ENCODE data around the gene PITPNC1. TPM values are rescaled to one million over a fixed set of nuclear protein-coding genes. Genes with fewer than 3 reads are reported as not detected.

The PITPNC1 gene
- total RNA-seq, 1 experiment from 2014 or later, result 35.5 TPM

DNA sequence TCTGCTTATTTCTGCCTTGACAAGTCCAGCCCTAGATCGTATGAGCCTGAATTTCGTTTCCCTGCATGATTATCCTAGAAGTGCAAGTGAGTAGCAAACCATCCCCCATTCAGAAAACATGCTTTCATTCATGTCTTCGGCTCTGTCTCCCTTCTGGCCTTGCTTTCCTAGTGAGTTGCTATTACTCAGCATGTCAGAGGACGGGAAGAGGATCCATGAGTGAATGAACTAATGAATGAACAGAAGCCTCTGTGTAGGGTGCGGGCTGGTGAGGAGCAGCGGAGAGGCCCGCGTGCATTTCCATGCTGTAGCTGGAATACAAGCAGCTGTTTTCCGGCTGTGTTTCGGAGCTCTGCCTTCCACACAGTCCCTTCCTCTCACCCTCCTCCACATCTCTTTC, 184.9 kb downstream of the PITPNC1 start:
- Histone ChIP-seq H3K9me3 (ENCODE audit: low read depth, low read length, poor library complexity, severe bottlenecking) (no peaks in the 10 kb centered on the region), H3K27me3 (replicated peaks; ENCODE audit: insufficient read depth, low read depth, low read length, poor library complexity) (no peaks in the 10 kb centered on the region), H3K27ac (ENCODE audit: low read depth, low read length, poor library complexity, severe bottlenecking) (no peak overlapping the region), H3K36me3 (ENCODE audit: insufficient read depth, low read length, poor library complexity, severe bottlenecking) (no peaks in the 10 kb centered on the region), H3K4me3 (ENCODE audit: low read depth, low read length, poor library complexity, severe bottlenecking) (no peak overlapping the region), H3K4me1 (ENCODE audit: insufficient read depth, low read length, poor library complexity, severe bottlenecking) (peaks cover 12% of the 10 kb centered on the region)
- ChIA-PET POLR2A (ENCODE audit: low non-redundant PET) (no interaction called here), CTCF (no interaction called here)
- no TSS peak for BruUV-seq (replicated peaks)
- TF ChIP-seq, protein P1, sequence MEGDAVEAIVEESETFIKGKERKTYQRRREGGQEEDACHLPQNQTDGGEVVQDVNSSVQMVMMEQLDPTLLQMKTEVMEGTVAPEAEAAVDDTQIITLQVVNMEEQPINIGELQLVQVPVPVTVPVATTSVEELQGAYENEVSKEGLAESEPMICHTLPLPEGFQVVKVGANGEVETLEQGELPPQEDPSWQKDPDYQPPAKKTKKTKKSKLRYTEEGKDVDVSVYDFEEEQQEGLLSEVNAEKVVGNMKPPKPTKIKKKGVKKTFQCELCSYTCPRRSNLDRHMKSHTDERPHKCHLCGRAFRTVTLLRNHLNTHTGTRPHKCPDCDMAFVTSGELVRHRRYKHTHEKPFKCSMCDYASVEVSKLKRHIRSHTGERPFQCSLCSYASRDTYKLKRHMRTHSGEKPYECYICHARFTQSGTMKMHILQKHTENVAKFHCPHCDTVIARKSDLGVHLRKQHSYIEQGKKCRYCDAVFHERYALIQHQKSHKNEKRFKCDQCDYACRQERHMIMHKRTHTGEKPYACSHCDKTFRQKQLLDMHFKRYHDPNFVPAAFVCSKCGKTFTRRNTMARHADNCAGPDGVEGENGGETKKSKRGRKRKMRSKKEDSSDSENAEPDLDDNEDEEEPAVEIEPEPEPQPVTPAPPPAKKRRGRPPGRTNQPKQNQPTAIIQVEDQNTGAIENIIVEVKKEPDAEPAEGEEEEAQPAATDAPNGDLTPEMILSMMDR (conservative IDR thresholded peaks at IDR 0.05; ENCODE audit: low read depth, low read length), result no peak
- TF ChIP-seq EZH2 (IDR thresholded peaks at IDR 0.05; ENCODE audit: borderline replicate concordance, low read depth, low read length, poor library complexity, severe bottlenecking), result no peak
- intact Hi-C loops (cut with micrococcal nuclease; ENCODE audit: unreplicated experiment), result no loop called here
- no peak for DNase-seq (ENCODE audit: low spot score)

DNA sequence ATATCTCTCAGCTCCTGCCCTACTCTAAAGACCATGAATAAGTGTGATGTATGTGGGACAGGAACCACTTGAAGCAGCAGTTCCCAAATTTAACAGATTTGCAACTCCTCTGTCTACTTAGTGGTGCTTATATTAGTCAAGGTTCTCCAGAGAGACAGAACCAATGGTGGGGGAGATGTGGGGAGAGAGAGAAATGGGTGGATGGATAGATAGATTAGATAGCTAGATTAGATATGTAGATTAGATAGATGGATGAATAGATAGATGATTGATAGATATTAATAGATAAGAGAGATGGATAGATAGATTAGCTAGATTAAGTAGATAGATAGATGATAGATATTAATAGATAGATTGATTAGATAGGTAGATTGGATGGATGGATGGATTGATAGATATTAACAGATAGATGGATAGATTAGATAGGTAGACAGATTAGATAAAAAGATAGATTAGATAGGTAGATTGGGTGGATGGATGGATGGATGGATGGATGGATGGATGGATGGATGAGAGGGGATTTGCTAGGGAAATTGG, 186.7 kb downstream of the PITPNC1 start:
- no peak overlapping the region for H3K27ac ChIP-seq (ENCODE audit: low read depth, low read length, poor library complexity, severe bottlenecking)
- no peaks in the 10 kb centered on the region for H3K27me3 ChIP-seq (replicated peaks; ENCODE audit: insufficient read depth, low read depth, low read length, poor library complexity)
- H3K4me3 ChIP-seq (ENCODE audit: low read depth, low read length, poor library complexity, severe bottlenecking), result no peak overlapping the region
- DNase-seq (ENCODE audit: low spot score), result no peak
- no TSS peak for BruUV-seq (replicated peaks)
- intact Hi-C loops (cut with micrococcal nuclease; ENCODE audit: unreplicated experiment), result no loop called here
- TF ChIP-seq, protein P1 (conservative IDR thresholded peaks at IDR 0.05; ENCODE audit: low read depth, low read length), result no peak
- no peak for TF ChIP-seq EZH2 (IDR thresholded peaks at IDR 0.05; ENCODE audit: borderline replicate concordance, low read depth, low read length, poor library complexity, severe bottlenecking)
- CTCF ChIA-PET, result no interaction called here
- POLR2A ChIA-PET (ENCODE audit: low non-redundant PET), result no interaction called here
- no peaks in the 10 kb centered on the region for H3K36me3 ChIP-seq (ENCODE audit: insufficient read depth, low read length, poor library complexity, severe bottlenecking)
- H3K9me3 ChIP-seq (ENCODE audit: low read depth, low read length, poor library complexity, severe bottlenecking), result no peaks in the 10 kb centered on the region
- no peaks in the 10 kb centered on the region for H3K4me1 ChIP-seq (ENCODE audit: insufficient read depth, low read length, poor library complexity, severe bottlenecking)

DNA sequence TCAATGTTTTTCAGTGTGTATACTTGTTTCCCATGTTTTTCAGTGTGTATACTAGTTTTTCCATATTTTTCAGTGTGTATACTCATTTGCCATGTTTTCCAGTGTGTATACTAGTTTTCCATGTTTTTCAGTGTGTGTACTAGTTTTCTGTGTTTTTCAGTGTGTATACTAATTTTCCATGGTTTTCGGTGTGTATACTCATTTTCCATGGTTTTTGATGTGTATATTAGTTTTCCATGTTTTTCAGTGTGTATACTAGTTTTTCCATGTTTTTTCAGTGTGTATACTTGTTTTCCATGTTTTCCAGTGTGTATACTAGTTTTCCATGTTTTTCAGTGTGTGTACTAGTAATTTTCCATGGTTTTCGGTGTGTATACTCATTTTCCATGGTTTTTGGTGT, 188.0 kb downstream of the PITPNC1 start:
- CTCF ChIA-PET, result no interaction called here
- no peak for TF ChIP-seq EZH2 (IDR thresholded peaks at IDR 0.05; ENCODE audit: borderline replicate concordance, low read depth, low read length, poor library complexity, severe bottlenecking)
- TF ChIP-seq, protein P1 (conservative IDR thresholded peaks at IDR 0.05; ENCODE audit: low read depth, low read length), result no peak
- Histone ChIP-seq H3K4me1 (ENCODE audit: insufficient read depth, low read length, poor library complexity, severe bottlenecking) (no peaks in the 10 kb centered on the region), H3K9me3 (ENCODE audit: low read depth, low read length, poor library complexity, severe bottlenecking) (no peaks in the 10 kb centered on the region), H3K27ac (ENCODE audit: low read depth, low read length, poor library complexity, severe bottlenecking) (no peak overlapping the region), H3K27me3 (replicated peaks; ENCODE audit: insufficient read depth, low read depth, low read length, poor library complexity) (no peaks in the 10 kb centered on the region), H3K4me3 (ENCODE audit: low read depth, low read length, poor library complexity, severe bottlenecking) (no peak overlapping the region), H3K36me3 (ENCODE audit: insufficient read depth, low read length, poor library complexity, severe bottlenecking) (no peaks in the 10 kb centered on the region)
- intact Hi-C loops (cut with micrococcal nuclease; ENCODE audit: unreplicated experiment), result no loop called here
- no TSS peak for BruUV-seq (replicated peaks)
- DNase-seq (ENCODE audit: low spot score), result no peak
- POLR2A ChIA-PET (ENCODE audit: low non-redundant PET), result no interaction called here

All from A673 (cell line).